HG03045 (cell line): ENCODE measurements around the gene ASB14.
"Not testable (repeated sequence)": the region's sequence is repeated elsewhere in the genome, so short reads cannot be mapped to it uniquely, and the experiment has no call there.

Experiments
- ATAC-seq: cut with Tn5 transposase; IDR thresholded peaks from one replicate; pipeline ENCODE4 v1.9.1; 2021; ENCODE audit warnings: mild to moderate bottlenecking, moderate library complexity; ENCODE audit not compliant: unreplicated experiment

Gene ASB14

GRCh38 chr3:57292159-57292896, at the start of gene ASB14:
Gene ASB14, minus strand, starts transcription at chr3:57292685. Its CDS starts 652 bp downstream, at chr3:57292033.
- ATAC-seq: no peak

DNA sequence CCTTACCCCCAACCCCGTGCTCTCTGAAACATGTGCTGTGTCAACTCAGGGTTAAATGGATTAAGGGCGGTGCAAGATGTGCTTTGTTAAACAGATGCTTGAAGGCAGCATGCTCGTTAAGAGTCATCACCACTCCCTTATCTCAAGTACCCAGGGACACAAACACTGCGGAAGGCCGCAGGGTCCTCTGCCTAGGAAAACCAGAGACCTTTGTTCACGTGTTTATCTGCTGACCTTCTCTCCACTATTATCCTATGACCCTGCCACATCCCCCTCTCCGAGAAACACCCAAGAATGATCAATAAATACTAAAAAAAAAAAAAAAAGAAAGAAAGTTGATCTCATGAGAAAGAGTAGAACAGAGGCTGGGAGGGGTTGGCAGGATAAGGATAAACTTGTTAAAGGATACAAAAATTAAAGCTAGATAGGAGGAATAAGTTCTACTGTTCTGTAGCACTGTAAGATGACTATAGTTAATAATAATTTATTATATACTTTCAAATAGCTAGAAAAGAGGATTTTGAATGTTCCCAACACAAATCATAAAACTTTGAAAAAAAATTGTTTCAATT, 46.7 kb upstream of the ASB14 start:
- ATAC-seq: not testable (repeated sequence)

GRCh38 chr3:57338272-57339070, 46.0 kb upstream of the ASB14 start:
- not testable (repeated sequence) for ATAC-seq

DNA sequence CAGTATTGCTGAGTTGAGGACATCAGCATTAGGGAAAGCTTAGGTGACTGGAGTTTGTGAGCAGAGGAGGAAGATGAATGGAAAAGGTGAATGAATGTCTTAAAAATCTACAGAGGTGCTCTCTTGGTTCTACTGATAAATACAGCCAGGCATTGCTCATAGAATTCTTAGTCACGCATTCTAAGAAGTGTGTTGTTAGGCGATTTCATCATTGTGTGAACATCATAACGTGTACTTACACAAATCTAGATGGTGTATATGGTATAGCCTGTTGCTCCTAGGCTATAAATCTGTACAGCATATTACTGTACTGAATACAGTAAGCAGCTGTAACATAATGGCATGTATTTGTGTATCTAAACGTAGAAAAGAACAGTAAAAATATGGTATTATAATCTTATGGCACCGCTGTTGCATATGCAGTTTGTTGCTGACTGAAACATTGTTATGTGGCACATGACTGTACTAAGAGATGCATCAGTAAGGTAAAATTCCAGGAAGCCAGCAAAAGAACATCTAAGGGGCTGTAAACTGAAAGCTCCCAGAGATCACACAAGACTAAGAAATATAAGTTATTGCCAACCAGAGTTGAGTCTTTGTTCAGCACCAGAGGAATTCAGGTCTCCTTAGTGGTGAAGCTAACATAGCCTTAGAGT, 42.9 kb upstream of the ASB14 start:
- ATAC-seq: no peak

DNA sequence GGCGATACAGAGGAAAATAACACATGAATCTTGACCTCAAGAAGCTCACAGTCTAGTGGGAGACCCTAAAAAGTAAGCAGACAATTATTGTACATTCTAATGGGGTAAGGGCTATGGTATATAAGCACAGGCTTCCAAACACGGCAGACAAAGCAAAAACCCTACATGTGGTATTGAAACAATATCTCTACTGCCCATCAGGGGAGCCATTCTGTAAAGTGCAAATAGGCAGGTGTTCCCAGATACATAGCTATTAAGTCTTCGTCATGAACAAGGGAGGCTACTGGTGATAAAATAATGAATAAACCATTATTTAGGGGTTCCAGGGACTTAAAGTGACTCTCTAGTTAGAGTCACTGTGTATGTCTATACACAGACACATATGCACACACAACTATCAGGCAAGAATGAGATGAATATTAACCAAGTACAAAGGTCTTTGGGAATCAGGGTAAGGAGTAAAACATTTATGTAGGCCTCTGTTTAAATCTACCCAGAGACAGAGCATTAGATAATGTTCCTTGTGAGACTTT, 38.7 kb upstream of the ASB14 start:
- no peak for ATAC-seq

DNA sequence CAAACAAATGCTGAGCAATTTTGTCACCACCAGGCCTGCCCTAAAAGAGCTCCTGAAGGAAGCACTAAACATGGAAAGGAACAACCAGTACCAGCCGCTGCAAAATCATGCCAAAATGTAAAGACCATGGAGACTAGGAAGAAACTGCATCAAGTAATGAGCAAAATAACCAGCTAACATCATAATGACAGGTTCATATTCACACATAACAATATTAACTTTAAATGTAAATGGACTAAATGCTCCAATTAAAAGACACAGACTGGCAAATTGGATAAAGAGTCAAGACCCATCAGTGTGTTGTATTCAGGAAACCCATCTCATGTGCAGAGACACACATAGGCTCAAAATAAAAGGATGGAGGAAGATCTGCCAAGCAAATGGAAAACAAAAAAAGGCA, 34.0 kb upstream of the ASB14 start:
- not testable (repeated sequence) for ATAC-seq

- no peak for ATAC-seq
Observed at GRCh38 chr3:57314204-57314603, 21.7 kb upstream of the ASB14 start.

DNA sequence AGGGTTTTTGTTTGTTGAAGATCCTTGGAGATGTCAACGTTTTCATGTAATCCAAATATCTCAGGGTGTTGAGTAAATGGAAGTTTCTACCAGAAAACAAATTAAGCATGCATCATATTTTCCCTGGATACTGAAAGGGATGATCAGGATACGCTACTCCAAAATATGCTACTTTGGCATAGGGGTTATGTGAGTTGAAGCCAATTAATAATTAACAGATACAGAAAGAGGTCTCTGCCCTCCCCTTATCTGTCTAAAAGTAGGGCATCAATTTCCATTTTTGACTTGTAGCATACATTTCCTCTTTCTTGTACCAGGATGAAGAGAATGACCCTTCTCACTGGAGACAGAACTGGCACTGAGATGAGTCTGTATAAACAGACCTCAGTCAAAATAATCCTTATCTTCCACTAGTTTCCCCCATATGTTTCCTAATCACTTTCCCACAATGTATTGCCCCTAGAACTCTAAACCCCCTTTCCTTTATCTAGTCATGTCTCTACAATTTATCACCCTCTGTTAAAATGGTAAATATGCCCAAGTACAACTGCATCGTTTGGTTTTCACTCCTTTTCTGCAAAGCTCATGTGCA, 17.4 kb upstream of the ASB14 start:
- ATAC-seq: no peak

DNA sequence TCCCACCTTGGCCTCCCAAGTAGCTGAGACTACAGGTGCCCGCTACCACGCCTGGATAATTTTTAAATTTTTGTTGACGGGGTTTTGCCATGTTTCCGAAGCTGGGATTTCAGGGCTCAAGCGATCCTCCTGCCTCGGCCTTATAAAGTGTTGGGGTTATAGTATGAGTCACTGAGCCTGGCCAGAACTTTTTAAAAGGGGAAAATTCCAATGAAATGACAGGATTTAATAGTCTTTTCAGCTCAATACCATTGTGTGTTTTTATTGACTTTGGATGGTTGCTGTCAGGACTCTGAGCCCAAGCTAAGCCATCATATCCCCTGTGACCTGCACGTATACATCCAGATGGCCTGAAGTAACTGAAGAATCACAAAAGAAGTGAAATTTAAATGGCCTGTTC, 11.0 kb upstream of the ASB14 start:
- ATAC-seq: not testable (repeated sequence)

DNA sequence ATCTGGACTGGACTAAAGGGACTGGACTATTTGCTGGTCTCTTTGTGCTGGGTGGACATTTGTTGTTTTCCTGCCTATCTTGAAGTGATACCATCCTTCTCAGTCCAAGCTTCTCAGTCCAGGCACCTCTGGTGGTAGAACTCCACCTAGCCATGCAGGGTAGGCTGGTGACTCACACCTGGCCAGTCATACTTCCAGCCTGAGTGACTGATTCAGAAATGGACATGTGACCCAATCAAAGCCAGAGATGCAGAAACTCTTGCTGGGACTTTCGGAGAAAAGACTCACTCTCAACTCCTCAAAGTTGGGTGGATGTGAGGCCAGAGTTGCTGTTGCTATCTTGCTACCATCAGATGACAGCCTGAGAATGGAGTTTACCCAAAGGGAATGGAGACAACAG, 5.6 kb upstream of the ASB14 start:
- ATAC-seq: no peak

DNA sequence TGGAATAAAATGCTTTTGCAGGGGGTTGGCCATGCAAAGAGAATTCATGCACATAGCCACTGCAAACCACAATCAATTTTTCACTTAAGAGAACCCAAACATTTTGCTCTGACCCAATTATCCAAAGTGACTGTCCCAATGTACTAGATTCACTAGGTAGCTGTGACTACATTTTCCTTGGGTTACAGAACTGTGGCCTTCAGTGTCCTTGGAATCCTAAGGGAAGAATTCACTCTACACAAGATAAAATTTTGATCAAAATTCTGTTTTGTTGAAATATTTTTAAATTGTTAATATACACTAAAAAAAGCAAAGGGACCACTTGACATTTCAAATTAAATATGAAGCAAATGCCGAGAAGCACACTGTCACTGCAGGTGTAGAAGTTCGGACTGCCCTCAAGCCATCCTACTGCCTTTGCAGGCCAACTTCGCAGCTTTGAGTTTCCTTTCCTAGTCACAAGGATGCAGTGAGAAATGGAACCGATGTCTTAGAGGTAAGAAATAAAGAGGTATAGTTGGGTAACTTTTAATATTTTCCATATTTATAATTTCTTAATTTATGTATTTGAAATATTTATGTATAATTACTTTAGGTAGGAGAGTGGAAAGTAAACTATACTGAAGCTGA, 527 bp upstream of the ASB14 start:
- no peak for ATAC-seq

DNA sequence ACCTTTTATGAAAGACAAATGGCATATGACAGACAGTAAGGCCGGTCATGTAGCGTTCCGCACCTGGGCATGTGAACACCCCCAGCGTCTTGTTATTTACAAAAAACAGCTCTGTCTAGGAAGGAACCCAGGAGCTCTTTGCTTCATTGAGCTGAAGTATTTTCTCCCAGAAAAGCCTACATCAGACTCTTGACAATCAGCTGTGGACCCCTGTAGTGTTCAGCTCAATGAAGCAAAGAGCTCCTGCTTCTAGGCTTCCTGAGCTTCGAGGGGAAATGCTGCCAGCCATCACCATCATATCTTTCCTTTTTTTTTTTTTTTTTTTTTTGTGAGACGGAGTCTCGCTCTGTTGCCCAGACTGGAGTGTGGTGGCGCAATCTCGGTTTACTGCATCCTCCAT, 4.1 kb downstream of the ASB14 start:
- no peak for ATAC-seq

DNA sequence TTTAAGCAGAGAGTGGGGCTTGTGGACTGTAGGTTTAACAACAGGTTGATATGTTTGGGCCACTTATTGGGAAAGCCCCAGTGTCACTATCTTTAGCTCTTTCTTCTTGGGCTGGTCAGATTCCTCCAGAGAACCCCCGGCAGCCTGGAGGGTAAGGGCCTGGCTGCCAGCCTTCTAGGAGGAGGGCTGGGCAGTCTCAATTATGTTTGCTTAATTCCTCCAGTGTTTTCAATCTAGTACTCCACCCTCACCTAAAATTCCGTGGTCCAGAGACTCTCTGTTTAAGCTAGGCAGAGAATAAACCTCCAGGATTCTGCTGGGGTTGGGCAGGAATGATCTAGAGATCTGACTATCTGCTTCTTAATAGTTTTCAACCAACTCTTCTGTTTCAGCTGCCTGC, 5.3 kb downstream of the ASB14 start:
- ATAC-seq: no peak

DNA sequence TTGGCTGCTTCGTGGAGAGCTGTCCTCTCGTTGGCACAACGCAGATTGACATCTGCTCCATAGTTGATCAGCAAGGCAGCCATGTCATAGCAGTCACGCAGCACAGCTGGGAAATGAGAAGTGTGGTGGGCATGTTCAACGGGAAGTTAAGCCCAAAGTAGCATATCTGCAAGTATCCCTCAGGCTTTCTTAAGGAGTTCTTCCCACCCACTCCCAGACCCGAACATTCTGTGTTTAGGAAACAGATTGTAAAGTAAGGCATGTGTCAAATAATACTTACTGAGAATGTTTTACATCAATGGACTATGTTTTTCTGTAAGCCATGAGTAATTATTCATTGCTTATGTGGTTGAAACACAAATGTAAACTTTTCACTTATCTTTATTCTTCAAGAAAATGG, 9.2 kb downstream of the ASB14 start:
- ATAC-seq: no peak

DNA sequence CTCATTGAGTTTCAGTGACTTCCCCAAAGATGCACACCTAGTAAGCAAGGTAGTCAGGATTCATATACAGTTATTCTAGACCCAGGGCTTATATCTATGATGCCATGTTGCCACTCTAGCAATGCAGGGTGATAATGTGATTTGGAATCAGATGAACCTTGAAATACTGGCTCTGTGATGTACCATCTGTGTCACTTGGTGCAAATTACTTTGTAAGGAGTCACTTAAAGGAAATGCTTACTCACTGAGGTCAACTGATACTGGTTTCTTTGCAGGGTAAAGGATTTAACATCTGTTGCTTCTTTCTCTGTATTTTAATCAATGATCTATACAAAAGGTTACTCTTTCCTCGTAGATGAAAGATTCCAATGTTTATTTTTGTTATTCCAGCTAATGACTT, 10.8 kb downstream of the ASB14 start:
- ATAC-seq: no peak

DNA sequence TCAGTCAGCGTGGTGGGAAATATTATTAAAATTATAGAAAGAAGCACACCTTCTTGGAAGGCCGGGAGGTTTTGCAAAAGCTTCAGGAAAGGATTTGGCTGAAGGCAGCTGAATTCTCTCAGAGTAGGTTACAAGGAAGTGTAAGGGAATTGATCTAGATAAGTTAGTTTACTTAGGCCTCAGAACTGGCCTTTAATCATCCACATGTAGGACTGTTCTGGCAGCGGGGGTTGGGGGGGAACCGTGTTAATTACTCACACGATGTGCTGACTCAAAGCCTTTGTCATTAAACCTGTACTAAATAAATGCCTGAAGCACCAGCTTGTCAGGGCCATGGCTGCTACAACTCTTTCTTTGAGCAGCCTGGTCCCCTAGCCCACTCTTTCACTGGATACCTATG, 12.8 kb downstream of the ASB14 start:
- ATAC-seq: no peak

- ATAC-seq: no peak
Observed at GRCh38 chr3:57278237-57278636, 14.2 kb downstream of the ASB14 start.

DNA sequence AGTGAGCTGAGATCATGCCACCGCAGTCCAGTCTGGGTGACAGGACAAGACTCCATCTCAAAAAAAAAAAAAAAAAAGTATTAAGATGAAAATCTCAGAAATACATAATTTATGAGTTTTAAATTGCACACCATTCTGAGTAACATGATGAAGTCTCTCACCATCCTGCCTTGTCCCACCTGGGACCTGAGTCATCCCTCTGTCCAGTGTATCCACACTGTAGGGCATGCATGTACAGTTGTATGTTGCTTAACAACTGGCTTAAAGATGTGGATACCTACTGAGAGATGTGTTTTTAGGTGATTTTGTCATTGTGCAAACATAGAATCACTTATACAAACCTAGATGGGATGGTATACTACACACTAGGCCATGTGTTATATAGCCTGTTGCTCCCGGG, 17.1 kb downstream of the ASB14 start:
- no peak for ATAC-seq

DNA sequence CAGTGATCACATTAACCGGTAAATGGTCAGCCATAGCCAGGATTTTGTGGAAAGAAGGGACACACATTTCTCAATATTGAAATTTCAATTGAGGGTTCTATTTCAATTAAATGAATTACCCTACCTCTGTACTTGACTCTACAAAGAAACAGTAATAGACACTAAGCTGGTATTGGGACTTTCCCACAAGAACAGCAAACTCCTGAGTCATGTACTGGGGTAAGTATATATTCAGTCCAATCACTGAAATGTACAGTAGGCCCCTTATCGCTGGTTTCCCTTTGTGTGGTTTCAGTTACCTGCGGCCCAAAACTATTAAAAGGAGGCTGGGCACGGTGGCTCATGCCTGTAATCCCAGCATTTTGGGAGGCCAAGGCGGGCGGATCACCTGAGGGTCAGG, 17.6 kb downstream of the ASB14 start:
- ATAC-seq: no peak

- no peak for ATAC-seq
Observed at GRCh38 chr3:57268416-57268815, 24.1 kb downstream of the ASB14 start.
